Umbilical cord (tissue), 1 donor: Measurements from ENCODE around the gene RAB9B. TPM values are rescaled to one million over a fixed set of nuclear protein-coding genes. Genes with fewer than 3 reads are reported as not detected.

Experiments used
- total RNA-seq: library from RNA; depleted of rRNA; stranded (reverse); fragments of >200 nt; gene quantifications from one replicate; pipeline ENCODE4 v1.2.3, GENCODE V29; 2014; ENCODE audit warnings: low replicate concordance; ENCODE audit not compliant: insufficient read depth

The RAB9B gene
- total RNA-seq, 1 donor from 2014 or later, result 32.7 TPM

Other genes starting within 250 kb of the RAB9B start
- gene TCEAL4, start 246.7 kb downstream of the RAB9B start, total RNA-seq, result 134 TPM
- 61.4 TPM for gene TCEAL3, start 224.3 kb downstream of the RAB9B start, total RNA-seq
- gene TCEAL1, start 203.3 kb downstream of the RAB9B start, total RNA-seq, result 63.6 TPM
- 942 TPM for gene MORF4L2, start 145.6 kb downstream of the RAB9B start, total RNA-seq
- not detected for gene TMEM31, start 121.3 kb downstream of the RAB9B start, total RNA-seq
- gene PLP1, start 55.4 kb downstream of the RAB9B start, total RNA-seq, result 19.0 TPM
- 3.9 TPM for gene TMSB15B, start 130.4 kb upstream of the RAB9B start, total RNA-seq
- not detected for gene H2BW1, start 181.5 kb upstream of the RAB9B start, total RNA-seq
- not detected for gene H2BW2, start 207.7 kb upstream of the RAB9B start, total RNA-seq
- 5.3 TPM for gene TMSB15C, start 244.0 kb upstream of the RAB9B start, total RNA-seq